Stimulated activated effector memory CD8-positive, alpha-beta T cell treated with anti-CD3 and anti-CD28 coated beads, Interleukin-12 subunit alpha, Interleukin-12 subunit beta, amount 100 ng/mL, for 72 hours (primary cell): ENCODE measurements around the gene ANKS1B.
"Not testable (repeated sequence)": the region's sequence is repeated elsewhere in the genome, so short reads cannot be mapped to it uniquely, and the experiment has no call there.

Source experiments
- ATAC-seq: fragments of 150-1000 bp; cut with Tn5 transposase; 2 replicates; pipeline ENCODE4 v1.10.0; 2021
- DNase-seq, 2 donors: peaks; one replicate each; pipeline ENCODE4 v3.0.0; 2021 to 2022; ENCODE audit warnings: low spot score in 2 of 2
- H3K27ac Mint-ChIP-seq: one replicate; pipeline ENCODE4 v1.8.0; 2022; ENCODE audit warnings: mild to moderate bottlenecking, mixed read lengths
- H3K36me3 Mint-ChIP-seq: one replicate; pipeline ENCODE4 v1.8.0; 2022; ENCODE audit warnings: mild to moderate bottlenecking, mixed read lengths
- H3K4me1 Mint-ChIP-seq: one replicate; pipeline ENCODE4 v1.8.0; 2022; ENCODE audit warnings: mixed read lengths
- H3K4me3 Mint-ChIP-seq: one replicate; pipeline ENCODE4 v1.8.0; 2022; ENCODE audit warnings: mild to moderate bottlenecking, mixed read lengths
- H3K9me3 Mint-ChIP-seq: one replicate; pipeline ENCODE4 v1.8.0; 2022; ENCODE audit warnings: mixed read lengths

The ANKS1B gene

DNA sequence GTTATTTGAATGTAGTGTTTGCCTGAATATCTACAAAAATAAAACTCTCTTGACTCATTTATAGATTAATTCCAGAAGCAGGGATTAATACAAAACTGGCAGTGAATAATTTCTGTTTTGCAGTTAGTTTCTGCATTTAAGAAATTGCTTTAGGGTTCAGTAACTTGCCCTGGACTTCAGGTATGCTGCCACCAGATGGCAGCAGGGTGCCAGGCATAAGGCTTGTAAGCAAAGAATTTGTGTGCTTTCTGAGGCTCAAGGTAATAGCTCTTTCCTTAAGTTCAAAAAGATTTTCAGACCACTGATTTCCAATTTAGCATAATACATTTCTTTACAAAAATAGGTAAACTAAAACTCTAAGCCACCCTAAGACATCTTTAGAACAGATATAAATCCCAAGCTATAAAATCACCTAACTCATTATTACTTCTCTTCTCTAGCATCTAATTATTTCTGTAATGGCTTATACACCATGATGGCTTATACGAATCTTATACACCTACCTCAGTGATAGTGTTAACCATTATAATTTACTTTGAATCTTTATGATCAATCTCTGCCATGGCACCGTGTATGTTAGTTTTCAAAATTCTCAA lies 941.3 kb downstream of the ANKS1B start:
- H3K36me3 Mint-ChIP-seq: no peaks in the 10 kb centered on the region
- no peak overlapping the region for H3K27ac Mint-ChIP-seq
- ATAC-seq: no peak
- peak in 1 of 2 donors; percentile 52 for DNase-seq
- H3K4me3 Mint-ChIP-seq: no peak overlapping the region
- H3K4me1 Mint-ChIP-seq: no peaks in the 10 kb centered on the region
- peaks cover 5% of the 10 kb centered on the region for H3K9me3 Mint-ChIP-seq

DNA sequence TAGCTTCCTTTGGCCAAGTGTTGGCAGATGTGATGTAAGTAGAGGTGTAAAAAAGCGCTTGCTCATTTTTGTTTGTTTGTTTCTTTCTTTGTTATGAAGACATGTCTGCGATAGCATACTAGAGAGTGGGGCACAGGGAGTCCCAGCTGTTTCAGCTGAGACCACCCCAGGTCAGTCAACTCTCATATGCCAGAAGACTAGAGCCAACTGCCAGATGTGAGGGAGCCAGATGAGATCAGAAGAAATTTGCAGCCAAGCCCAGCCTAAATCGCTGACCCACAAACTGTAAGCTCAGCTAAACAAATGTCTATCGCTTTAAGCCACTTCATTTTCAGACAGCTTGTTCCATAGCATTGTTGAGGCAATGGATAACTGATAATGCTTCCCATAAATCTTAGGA lies 942.5 kb downstream of the ANKS1B start:
- H3K27ac Mint-ChIP-seq: no peak overlapping the region

DNA sequence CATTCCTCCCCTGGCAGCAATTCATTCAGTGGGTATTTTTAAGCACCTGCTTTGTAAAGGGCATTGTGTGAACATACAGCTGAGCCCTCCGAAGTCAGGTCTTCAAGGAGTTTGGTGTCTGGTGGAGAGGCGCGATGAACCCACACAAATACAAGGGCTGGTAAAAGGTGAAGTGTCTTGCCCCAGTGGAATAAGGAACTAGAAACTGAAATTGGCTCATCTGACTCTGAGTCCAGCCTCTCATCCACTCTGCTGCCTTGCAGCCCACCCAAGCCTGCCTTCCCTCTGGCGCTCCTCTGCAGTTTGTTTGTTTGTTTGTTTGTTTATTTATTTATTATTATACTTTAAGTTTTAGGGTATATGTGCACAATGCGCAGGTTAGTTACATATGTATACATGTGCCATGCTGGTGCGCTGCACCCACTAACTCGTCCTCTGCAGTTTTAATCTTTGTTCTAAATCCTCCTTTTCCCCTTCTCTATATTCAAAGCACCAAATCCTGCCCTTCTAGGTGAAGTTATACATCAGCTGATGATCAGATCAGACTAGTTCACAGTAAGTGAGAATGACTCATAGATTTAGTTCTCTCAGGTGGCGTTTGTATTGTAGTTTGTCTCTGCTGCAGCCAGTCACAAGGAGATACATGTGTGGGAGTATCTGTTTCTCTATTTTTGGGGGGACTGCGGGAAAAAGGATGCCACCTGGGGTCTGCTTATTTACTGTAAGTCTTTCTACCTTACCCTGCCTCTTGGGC lies 945.2 kb downstream of the ANKS1B start:
- ATAC-seq: no peak
- Mint-ChIP-seq H3K9me3 (no peaks in the 10 kb centered on the region), H3K36me3 (no peaks in the 10 kb centered on the region)

More for the DNA sequence above, 942.5 kb downstream of the ANKS1B start:
- Mint-ChIP-seq H3K9me3 (peaks cover 2% of the 10 kb centered on the region), H3K36me3 (no peaks in the 10 kb centered on the region), H3K4me3 (no peak overlapping the region), H3K4me1 (no peaks in the 10 kb centered on the region)
- no peak for DNase-seq
- ATAC-seq: no peak

DNA sequence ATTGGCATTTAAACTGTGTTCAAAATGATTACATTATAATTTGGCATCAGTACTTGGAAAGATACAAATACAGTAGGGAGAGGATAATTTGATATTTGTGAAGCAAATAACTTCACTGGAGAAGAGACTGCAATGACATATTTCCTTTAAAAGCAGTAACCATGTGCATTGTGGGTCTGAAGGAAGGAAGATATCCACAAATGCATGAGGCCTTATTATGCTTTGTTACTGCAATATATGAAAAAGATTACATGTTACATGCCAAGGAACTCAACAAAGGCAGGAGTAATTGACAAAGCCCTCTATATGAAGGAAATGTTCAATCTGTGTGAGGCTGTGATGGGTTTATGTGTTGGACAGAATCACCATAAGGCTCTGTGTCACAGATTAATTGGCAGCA lies 948.2 kb downstream of the ANKS1B start:
- H3K27ac Mint-ChIP-seq: no peak overlapping the region
- no peaks in the 10 kb centered on the region for H3K4me1 Mint-ChIP-seq
- H3K4me3 Mint-ChIP-seq: no peak overlapping the region
- no peak for ATAC-seq
- H3K9me3 Mint-ChIP-seq: no peaks in the 10 kb centered on the region
- H3K36me3 Mint-ChIP-seq: no peaks in the 10 kb centered on the region
- no peak for DNase-seq

More for the DNA sequence above, 945.2 kb downstream of the ANKS1B start:
- no peak overlapping the region for H3K4me3 Mint-ChIP-seq
- no peak for DNase-seq
- no peak overlapping the region for H3K27ac Mint-ChIP-seq
- H3K4me1 Mint-ChIP-seq: no peaks in the 10 kb centered on the region

DNA sequence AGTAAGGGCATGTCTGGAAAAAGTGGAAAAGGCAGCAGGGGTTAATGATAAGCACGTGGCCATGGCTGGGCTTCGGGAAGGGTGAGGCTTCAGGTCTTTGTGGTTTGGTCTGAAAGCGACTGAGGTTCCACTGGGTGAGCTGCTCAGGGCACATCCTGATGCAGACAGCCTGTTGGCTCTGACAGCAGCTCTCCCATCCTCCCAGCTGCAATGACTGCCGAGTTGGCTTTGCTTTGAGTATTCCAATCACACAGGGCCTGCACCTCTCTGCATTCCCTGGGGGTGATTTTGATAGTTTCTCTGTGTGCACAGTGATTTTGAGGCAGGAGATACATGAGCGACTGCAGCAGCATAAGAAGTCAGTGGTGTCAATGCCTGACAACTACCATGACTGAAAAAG lies 948.9 kb downstream of the ANKS1B start:
- no peak overlapping the region for H3K27ac Mint-ChIP-seq
- no peak for DNase-seq
- ATAC-seq: no peak
- H3K4me3 Mint-ChIP-seq: no peak overlapping the region
- no peaks in the 10 kb centered on the region for H3K4me1 Mint-ChIP-seq
- H3K9me3 Mint-ChIP-seq: no peaks in the 10 kb centered on the region
- no peaks in the 10 kb centered on the region for H3K36me3 Mint-ChIP-seq

DNA sequence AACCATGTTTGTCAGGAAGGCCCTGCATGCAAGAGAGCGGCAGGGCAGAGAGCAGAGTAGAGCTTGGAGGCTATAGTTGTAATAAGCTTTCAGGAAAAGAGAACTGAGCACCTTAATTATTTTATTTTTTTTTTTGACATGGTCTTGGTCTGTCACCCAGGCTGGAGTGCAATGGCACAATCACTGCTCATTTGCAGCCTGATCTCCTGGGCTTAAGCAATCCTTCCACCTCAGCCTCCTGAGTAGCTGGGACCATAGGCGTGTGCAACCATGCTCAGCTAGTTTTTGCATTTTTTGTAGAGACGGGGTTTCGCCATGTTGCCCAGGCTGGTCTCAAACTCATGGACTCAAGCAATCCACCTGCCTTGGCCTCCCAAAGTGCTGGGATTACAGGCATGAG lies 950.5 kb downstream of the ANKS1B start:
- not testable (repeated sequence) for ATAC-seq, H3K4me1 Mint-ChIP-seq, DNase-seq, H3K4me3 Mint-ChIP-seq, H3K9me3 Mint-ChIP-seq, H3K27ac Mint-ChIP-seq, H3K36me3 Mint-ChIP-seq

DNA sequence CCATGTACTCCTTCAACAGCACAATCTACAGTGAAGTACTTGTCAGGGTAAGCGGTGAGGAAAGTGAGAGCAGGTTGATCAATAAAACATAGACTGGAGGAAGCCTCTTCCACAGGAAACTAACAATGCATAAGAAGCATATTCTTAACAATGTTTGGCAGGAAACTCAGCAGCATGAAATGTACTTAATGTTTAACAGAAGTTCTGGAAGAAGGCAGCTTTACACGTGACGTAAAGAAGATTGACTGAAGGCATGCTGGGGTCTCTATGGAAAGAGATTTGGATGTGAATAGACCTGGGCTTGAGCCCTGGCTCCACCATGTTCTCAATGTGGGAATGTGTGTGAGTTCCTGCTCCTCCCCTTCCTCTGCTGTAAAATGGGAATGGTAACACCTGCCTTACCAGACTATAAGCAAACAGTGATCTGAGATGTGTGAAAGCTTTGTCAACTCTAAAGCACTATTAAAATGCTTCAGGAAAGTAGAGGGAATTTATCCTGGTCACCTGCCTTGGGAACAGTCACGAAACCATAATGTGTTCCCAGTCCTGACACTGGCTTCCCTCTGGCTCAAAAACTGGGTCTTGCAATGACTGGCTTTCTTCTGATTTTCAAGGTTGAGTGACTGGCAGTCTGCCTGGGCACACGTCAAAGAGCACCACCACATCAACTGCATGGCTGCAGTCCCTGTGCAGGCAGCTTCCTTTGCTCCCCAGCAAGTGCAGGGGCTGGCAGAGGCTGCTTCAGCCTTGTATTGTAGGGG lies 955.0 kb downstream of the ANKS1B start:
- no peaks in the 10 kb centered on the region for H3K4me1 Mint-ChIP-seq
- no peak for ATAC-seq

DNA sequence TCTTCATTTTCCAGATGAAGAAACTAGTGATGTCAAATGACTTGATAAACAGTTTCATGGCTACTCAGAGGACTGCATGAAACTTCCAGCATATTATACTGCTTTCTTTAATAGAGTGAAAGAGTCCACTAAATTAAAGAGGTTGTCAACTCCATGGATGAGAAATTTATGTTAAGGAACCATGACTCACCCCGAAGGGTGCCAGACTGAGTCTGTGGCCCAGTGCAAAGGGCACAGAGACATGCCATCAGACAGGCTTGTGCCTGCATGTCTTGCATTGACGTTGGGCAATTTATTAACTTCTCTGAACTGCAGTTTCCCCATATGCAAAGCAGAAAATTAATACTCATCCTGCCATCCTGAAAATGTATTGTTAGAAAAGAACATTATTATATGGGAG lies 957.3 kb downstream of the ANKS1B start:
- DNase-seq: no peak
- Mint-ChIP-seq H3K36me3 (no peaks in the 10 kb centered on the region), H3K4me3 (no peak overlapping the region), H3K4me1 (no peaks in the 10 kb centered on the region), H3K27ac (no peak overlapping the region), H3K9me3 (no peaks in the 10 kb centered on the region)
- ATAC-seq: no peak

More for the DNA sequence above, 955.0 kb downstream of the ANKS1B start:
- Mint-ChIP-seq H3K4me3 (no peak overlapping the region), H3K9me3 (no peaks in the 10 kb centered on the region), H3K27ac (no peak overlapping the region), H3K36me3 (no peaks in the 10 kb centered on the region)
- DNase-seq: no peak

DNA sequence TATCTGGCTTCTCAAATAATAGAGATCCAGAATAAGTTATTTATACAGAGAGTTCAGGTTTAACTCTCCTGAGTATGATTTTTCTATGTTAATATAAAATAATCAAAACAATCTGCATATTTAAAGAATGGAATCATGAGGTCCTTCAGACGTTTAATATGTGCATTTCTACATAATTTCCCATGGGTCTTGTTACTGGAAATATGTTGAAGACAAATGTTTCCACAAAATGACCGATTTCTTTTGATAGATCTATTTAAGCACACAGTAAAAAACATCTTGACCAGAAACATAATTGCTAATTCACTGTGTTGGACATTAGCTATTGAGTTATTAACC lies 957.7 kb downstream of the ANKS1B start:
- no peaks in the 10 kb centered on the region for H3K36me3 Mint-ChIP-seq
- H3K27ac Mint-ChIP-seq: no peak overlapping the region
- H3K9me3 Mint-ChIP-seq: no peaks in the 10 kb centered on the region
- no peak for ATAC-seq
- no peaks in the 10 kb centered on the region for H3K4me1 Mint-ChIP-seq
- H3K4me3 Mint-ChIP-seq: no peak overlapping the region
- no peak for DNase-seq

DNA sequence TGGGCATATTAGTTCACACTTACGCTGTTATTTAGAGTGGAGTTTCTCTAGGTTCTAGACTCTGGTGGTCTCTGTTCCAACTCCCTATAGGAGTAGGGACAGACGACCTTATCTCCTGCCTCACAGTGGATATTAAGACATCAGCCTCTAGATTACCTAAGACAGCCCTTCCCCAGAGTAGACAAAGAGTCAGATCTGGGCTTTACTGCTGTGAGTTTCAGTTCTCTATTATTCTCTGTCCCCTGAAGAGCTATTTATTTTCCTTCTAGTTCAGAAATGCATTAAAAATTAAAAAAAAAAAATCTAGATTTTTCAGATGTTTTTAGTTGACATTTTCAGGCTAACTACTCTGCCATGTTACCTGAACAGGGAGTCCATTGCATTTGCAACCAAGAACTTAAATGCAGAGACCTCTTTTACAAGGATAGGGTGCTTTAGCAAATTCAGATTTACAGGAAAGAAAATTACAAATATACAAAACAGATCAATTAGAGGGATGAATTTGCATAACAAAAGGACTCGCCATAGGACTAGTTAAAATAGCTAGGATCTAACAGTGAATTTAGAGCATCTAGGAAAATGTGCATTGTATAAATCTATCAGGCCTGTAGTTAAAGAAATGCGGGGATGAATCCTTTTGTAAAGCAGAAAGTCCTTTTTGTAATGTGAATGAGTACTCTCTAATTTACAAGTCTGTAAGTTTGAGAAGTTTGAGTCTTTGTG lies 958.2 kb downstream of the ANKS1B start:
- ATAC-seq (no peak), DNase-seq (no peak)
- Mint-ChIP-seq H3K9me3 (no peaks in the 10 kb centered on the region), H3K36me3 (no peaks in the 10 kb centered on the region), H3K27ac (no peak overlapping the region), H3K4me3 (no peak overlapping the region), H3K4me1 (no peaks in the 10 kb centered on the region)

DNA sequence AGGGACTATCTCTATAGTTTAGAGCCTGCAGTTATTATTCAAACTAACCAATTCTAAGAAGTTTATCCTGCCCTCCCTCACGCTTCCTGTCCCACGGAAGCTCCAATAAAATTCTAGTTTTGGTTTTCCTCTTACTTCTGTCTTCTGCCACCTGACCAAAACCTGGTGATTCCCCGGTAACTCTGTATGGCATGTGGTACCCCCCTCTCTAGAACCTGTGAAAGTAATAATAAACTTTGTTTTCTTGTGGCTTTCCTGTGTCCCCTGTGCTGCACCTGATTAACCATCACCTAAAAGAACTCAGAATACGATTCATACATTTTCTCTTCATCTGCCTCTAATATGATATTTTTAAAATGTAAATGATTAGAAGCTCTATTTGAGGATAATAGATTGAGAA lies 959.9 kb downstream of the ANKS1B start:
- ATAC-seq: no peak
- H3K4me3 Mint-ChIP-seq: no peak overlapping the region
- H3K9me3 Mint-ChIP-seq: no peaks in the 10 kb centered on the region
- no peak overlapping the region for H3K27ac Mint-ChIP-seq
- H3K36me3 Mint-ChIP-seq: no peaks in the 10 kb centered on the region
- no peak for DNase-seq
- no peaks in the 10 kb centered on the region for H3K4me1 Mint-ChIP-seq

DNA sequence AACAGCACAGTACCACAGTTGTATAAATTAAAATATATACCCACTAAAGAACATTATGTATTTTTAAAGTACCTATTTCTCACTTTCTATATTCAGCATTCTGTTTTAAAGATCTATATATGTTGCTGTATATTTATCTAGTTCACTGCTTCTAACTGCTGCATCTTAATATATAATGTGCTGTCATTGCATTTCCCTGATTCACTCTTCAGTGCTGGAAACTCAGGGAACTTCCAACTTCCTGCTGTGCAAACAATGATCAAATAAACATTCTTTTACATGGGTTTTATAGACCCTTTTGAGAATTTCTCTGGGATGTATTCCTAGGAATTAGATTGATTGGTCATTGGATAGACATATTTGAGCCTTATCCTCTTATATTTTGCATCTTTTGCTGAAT lies 960.5 kb downstream of the ANKS1B start:
- H3K9me3 Mint-ChIP-seq: no peaks in the 10 kb centered on the region
- H3K4me1 Mint-ChIP-seq: no peaks in the 10 kb centered on the region
- ATAC-seq: no peak
- no peak overlapping the region for H3K4me3 Mint-ChIP-seq
- no peak for DNase-seq
- no peaks in the 10 kb centered on the region for H3K36me3 Mint-ChIP-seq
- no peak overlapping the region for H3K27ac Mint-ChIP-seq

DNA sequence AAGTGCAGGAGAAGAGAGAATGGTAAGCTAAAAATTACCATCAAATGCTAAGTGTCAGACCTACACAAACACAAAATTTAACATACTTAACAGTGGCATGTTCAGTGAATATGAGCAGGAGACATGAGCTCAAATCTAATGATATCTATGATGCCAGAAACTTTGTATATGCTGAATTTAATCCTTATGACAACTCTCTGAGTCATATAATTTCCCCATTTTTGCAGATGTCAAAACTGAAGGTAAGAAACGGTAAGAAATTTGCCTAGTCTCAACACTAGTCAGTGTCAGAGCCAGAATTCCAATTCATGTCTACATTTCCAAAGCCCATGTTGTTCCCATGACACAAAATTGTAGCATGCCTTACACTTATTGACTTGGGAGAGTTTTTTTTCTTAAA lies 963.9 kb downstream of the ANKS1B start:
- no peak overlapping the region for H3K27ac Mint-ChIP-seq
- H3K9me3 Mint-ChIP-seq: no peaks in the 10 kb centered on the region
- H3K4me3 Mint-ChIP-seq: no peak overlapping the region
- no peaks in the 10 kb centered on the region for H3K4me1 Mint-ChIP-seq
- no peak for DNase-seq
- no peaks in the 10 kb centered on the region for H3K36me3 Mint-ChIP-seq
- ATAC-seq: no peak

DNA sequence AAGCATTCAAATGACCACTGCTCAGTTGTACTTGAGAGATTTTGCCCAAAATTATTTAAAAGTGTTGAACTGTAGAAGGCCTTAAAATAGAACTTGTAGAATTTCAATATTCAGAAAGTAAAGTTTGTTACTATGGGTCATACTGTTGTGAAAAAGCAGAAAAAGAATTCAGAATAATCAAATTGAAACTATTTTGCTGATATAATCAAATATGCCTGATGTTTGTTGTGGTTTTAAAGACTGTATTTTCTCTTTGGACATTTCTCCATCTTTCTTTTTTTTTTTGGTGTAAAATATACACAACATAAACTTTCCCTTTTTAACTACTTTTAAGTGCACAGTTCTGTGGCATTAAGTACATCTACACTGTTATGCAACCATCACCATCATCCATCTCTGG lies 964.9 kb downstream of the ANKS1B start:
- no peak for DNase-seq
- no peaks in the 10 kb centered on the region for H3K36me3 Mint-ChIP-seq
- no peak overlapping the region for H3K4me3 Mint-ChIP-seq

DNA sequence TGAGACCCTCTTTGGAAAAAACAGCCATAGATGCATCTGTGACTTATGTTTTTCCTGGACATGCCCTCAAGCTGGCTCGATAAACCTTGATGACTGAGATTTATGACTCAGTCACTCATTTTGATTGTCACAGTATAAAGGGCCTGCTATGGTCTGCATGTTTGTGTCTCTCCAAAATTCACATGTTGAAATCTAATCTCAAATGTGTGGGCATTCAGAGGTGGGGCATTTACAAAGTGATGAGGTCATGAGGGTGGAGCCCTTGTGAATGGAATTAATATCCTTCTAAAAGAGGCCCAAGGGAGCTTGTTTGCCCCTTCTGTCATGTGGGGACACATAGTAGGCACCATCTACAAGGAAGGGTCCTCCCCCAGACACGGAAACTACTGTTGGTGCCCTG lies 966.8 kb downstream of the ANKS1B start:
- DNase-seq (no peak), ATAC-seq (no peak)
- Mint-ChIP-seq H3K27ac (no peak overlapping the region), H3K9me3 (no peaks in the 10 kb centered on the region), H3K4me1 (no peaks in the 10 kb centered on the region), H3K4me3 (no peak overlapping the region), H3K36me3 (no peaks in the 10 kb centered on the region)

More for the DNA sequence above, 964.9 kb downstream of the ANKS1B start:
- ATAC-seq: no peak
- no peak overlapping the region for H3K27ac Mint-ChIP-seq
- no peaks in the 10 kb centered on the region for H3K9me3 Mint-ChIP-seq
- no peaks in the 10 kb centered on the region for H3K4me1 Mint-ChIP-seq
